ENCODE results near the gene TRPM2.

Gene TRPM2

DNA sequence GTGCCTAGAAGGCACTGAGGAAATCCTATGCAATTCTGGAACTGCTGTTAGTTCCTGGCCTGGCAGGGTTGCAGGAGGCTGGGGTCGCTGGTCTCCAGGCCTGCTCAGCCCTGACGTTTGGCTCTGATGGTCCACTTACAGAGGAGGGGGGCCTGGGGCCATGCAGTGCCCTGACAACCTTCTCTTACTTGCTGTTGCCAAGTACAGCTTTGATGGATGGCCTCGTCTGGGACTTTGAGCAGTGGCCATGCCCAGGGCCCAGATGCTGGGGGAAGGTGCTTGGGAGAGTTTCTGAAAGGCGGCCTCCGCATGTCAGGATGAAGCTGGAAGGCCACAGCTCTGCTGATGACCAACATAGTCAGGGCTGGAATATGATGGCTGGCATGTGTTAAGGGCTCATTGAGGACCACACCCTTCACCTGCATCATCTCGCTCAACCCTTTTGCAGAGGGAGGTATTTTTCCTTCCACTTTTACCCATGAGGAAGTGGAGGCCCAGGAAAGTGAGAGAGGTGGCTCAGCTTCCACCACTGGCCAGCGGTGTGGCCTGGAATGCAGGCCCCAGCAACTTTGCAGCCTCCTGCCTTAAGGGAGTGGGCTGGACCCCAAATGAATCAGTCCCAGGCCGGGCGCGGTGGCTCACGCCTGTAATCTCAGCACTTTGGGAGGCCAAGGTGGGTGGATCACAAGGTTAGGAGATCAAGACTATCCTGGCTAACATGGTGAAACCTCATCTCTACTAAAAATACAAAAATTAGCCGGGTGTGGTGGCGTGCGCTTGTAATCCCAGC lies 67.2 kb downstream of the TRPM2 start:
- TF ChIP-seq, protein P1, sequence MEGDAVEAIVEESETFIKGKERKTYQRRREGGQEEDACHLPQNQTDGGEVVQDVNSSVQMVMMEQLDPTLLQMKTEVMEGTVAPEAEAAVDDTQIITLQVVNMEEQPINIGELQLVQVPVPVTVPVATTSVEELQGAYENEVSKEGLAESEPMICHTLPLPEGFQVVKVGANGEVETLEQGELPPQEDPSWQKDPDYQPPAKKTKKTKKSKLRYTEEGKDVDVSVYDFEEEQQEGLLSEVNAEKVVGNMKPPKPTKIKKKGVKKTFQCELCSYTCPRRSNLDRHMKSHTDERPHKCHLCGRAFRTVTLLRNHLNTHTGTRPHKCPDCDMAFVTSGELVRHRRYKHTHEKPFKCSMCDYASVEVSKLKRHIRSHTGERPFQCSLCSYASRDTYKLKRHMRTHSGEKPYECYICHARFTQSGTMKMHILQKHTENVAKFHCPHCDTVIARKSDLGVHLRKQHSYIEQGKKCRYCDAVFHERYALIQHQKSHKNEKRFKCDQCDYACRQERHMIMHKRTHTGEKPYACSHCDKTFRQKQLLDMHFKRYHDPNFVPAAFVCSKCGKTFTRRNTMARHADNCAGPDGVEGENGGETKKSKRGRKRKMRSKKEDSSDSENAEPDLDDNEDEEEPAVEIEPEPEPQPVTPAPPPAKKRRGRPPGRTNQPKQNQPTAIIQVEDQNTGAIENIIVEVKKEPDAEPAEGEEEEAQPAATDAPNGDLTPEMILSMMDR (IDR thresholded peaks at IDR 0.05; ENCODE audit: low read depth, low read length): no peak
- no peak overlapping the region for H3K4me3 ChIP-seq (ENCODE audit: low read depth, low read length)

DNA sequence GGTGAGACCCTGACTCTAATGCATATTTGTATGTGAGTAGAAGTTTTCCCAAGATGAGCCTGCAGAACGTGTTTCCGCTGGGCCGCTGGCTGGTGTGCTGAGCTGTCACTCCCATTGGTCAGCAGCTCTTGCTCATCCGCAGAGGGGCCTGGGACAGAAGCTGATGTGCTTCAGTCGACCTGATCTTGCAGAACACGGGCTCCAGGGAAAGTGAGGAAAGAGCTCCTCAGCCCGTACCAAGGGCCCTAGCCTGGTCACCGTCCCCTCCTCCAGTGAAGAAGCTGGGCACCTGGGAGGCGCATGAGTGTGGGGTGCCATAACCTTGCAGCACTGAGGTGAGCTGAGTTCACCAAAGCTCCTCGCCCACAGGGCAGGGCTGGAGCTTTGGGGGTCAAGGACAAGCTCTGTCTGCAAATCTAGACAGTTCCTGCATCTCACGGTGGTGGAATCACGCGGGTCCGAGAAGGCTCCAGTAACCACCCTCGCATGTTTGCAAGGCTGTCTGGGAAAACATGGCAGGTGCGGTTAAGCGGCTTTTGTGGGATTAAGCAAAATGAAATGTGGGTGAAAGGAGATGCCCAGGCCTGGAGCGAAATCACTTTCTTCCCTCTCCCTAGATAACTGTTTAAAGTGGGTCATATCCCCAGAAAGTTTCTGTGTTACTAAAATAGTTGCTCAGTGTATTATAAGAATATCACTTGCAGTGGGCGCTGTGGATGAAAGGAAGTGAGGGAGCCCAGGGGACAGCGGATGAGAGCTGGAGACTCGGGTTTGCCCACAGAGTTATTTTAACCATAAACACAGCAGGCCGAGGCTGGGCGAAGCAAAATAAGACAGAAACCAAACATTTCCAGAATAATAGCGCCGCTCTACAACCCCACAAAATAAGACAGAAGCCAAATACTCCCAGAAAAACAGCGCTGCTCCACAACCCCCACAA lies 68.8 kb downstream of the TRPM2 start:
- H3K4me3 ChIP-seq (ENCODE audit: low read depth, low read length): no peak overlapping the region
- TF ChIP-seq, protein P1 (IDR thresholded peaks at IDR 0.05; ENCODE audit: low read depth, low read length): no peak

DNA sequence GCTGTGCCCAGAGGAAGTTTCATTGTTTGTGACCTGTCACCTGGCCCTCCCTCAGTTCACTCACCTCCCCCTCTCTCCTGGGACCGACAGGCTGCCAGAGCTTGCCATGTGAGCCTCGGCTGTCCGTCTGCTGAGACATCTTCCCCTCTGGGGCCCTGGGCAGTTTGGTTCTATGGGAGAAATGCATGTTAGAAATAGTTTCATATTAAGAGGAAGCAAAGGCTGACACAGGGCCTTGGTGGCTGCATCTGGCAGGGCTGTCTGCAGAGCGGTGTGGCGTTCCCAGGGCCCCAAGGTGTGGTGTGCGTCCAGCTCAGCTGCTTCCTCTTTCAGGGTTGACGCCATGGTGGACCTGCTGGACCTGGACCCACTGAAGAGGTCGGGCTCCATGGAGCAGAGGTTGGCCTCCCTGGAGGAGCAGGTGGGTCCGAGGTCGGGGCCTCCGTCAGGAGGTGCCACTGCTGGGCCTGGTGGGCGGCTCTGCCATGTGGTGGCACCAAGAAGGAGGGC lies 69.9 kb downstream of the TRPM2 start:
- TF ChIP-seq, protein P1 (IDR thresholded peaks at IDR 0.05; ENCODE audit: low read depth, low read length): no peak
- H3K4me3 ChIP-seq (ENCODE audit: low read depth, low read length): no peak overlapping the region

DNA sequence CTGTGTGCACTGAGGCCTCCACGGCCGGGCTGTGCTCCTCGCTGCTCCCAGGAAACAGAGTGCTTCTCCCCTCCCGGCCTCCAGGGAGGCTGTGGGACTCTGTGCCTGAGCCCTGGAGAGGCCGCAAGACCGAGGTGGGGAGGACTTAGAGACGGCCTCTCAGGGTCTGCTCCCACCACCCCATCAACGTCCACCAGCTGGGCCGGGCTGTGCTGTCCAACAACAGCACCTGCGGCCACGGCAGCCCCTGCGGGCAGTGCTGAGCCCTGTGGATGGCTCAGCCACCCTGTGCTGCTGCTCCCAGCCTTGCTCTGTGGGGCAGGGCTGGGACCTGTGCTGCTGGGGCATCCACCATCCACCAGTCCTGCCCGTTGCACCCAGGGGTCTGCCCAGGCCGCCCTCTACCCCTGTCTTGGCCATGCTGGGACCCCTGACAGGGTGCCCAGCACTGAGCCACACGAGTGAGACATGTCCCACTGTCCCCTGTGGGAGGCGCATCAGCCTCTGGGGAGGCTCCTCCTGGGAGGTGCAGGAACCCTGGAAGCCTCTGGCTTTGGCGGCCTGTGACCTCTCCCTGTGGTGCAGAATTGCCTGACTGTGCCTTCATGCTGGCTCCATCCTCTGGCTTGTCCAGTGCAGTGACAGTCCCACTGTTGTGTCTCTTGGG lies 70.7 kb downstream of the TRPM2 start:
- no peak overlapping the region for H3K4me3 ChIP-seq (ENCODE audit: low read depth, low read length)
- TF ChIP-seq, protein P1 (IDR thresholded peaks at IDR 0.05; ENCODE audit: low read depth, low read length): no peak

DNA sequence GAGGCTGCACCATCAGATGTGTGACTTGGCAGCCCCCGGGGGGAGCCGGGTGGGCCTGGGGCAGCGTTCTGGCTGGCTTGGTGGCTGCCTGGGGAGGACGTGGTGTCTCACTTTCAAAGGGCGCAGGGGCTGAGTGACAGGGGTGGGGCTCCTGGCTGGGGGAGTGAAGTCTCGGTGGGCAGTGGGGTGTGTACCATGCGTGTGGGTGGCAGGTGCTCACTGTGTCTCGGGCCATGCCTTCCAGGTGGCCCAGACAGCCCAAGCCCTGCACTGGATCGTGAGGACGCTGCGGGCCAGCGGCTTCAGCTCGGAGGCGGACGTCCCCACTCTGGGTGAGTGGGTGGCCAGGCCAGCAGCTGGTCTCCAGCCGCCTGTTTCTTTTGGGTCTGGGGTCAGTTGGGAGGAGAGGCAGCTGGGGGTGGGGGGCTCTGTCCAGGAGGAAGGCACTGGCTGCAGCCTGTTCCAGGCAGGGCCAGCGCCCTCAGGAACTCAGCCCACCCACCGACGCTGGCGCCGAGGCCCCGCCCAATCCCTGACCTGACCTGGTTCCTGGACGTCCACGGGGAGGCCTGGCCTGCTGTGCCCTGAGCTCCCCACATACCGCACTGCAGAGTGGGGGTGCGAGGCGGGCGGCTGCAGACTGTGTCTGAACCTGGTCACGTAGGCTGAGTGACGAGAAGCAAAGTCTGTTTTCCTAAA lies 71.3 kb downstream of the TRPM2 start:
- TF ChIP-seq, protein P1 (IDR thresholded peaks at IDR 0.05; ENCODE audit: low read depth, low read length): no peak
- H3K4me3 ChIP-seq (ENCODE audit: low read depth, low read length): no peak overlapping the region

DNA sequence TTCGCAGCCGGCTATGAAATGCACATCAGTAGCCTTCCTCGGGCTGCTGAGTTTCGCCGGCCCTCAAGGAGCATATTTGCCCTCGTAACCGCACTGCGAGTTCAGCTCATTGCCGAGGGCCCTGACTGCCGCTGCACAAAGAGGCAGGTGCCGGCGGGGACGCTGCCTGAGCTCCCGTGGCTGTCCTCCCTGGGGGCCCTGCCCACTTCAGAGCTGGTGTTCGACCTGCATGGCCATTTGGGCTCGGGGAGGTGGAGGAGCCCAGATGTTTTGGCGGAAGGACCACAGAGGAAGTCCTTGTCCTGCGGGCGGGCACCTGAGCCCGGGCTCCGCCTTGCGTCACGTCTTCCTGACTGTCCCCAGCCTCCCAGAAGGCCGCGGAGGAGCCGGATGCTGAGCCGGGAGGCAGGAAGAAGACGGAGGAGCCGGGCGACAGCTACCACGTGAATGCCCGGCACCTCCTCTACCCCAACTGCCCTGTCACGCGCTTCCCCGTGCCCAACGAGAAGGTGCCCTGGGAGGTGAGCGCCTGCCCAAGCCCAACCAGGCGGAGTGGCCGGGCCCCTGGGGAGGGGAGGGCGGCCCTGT lies 72.0 kb downstream of the TRPM2 start:
- TF ChIP-seq, protein P1 (IDR thresholded peaks at IDR 0.05; ENCODE audit: low read depth, low read length): no peak
- H3K4me3 ChIP-seq (ENCODE audit: low read depth, low read length): no peak overlapping the region

All from WI38 (cell line).